Effector memory CD4-positive, alpha-beta T cell (primary cell): Measurements from ENCODE around the gene PRDM11.

Experiments
- DNase-seq, 3 donors: peaks; one replicate each; pipeline ENCODE4 v3.0.0-alpha.2; 2020
- H3K27ac ChIP-seq: 2 replicates; pipeline ENCODE4 v1.7.0; 2013; ENCODE audit warnings: mild to moderate bottlenecking, low read length, moderate library complexity; ENCODE audit not compliant: insufficient read depth, poor library complexity, severe bottlenecking
- H3K27me3 ChIP-seq: replicated peaks from 2 replicates; pipeline ENCODE4 v1.7.0; 2013; ENCODE audit warnings: mild to moderate bottlenecking, low read length; ENCODE audit not compliant: insufficient read depth, control insufficient read depth, poor library complexity, severe bottlenecking
- H3K36me3 ChIP-seq: 2 replicates; pipeline ENCODE4 v1.7.0; 2013; ENCODE audit warnings: mild to moderate bottlenecking, low read length, moderate library complexity; ENCODE audit not compliant: control insufficient read depth, insufficient read depth
- H3K4me1 ChIP-seq: 2 replicates; pipeline ENCODE4 v1.7.0; 2013; ENCODE audit warnings: low read length, mild to moderate bottlenecking; ENCODE audit not compliant: control insufficient read depth, insufficient read depth, poor library complexity, severe bottlenecking
- H3K4me3 ChIP-seq: 2 replicates; pipeline ENCODE4 v1.7.0; 2013; ENCODE audit warnings: low read length, low read depth, mild to moderate bottlenecking; ENCODE audit not compliant: insufficient read depth, poor library complexity, severe bottlenecking
- H3K9me3 ChIP-seq: 2 replicates; pipeline ENCODE4 v1.7.0; 2013; ENCODE audit warnings: mild to moderate bottlenecking, low read length, moderate library complexity; ENCODE audit not compliant: control insufficient read depth

PRDM11 gene

GRCh38 chr11:45253640-45254039, 107.2 kb downstream of the PRDM11 start:
- H3K27me3 ChIP-seq: no peaks in the 10 kb centered on the region
- H3K36me3 ChIP-seq: no peaks in the 10 kb centered on the region
- no peak for DNase-seq
- no peaks in the 10 kb centered on the region for H3K9me3 ChIP-seq
- no peak overlapping the region for H3K27ac ChIP-seq
- H3K4me1 ChIP-seq: no peaks in the 10 kb centered on the region
- H3K4me3 ChIP-seq: no peak overlapping the region

- H3K27ac ChIP-seq: no peak overlapping the region
- no peaks in the 10 kb centered on the region for H3K36me3 ChIP-seq
- H3K4me1 ChIP-seq: no peaks in the 10 kb centered on the region
- H3K27me3 ChIP-seq: no peaks in the 10 kb centered on the region
- H3K9me3 ChIP-seq: no peaks in the 10 kb centered on the region
- no peak overlapping the region for H3K4me3 ChIP-seq
- no peak for DNase-seq
Measured at GRCh38 chr11:45254070-45254469, 107.6 kb downstream of the PRDM11 start.

- Histone ChIP-seq H3K27me3 (peaks cover 2% of the 10 kb centered on the region), H3K9me3 (no peaks in the 10 kb centered on the region), H3K4me1 (no peaks in the 10 kb centered on the region), H3K27ac (no peak overlapping the region), H3K36me3 (no peaks in the 10 kb centered on the region), H3K4me3 (no peak overlapping the region)
- no peak for DNase-seq
Measured at GRCh38 chr11:45258982-45259530, 112.6 kb downstream of the PRDM11 start.

- Histone ChIP-seq H3K9me3 (no peaks in the 10 kb centered on the region), H3K27me3 (peaks cover 2% of the 10 kb centered on the region), H3K4me1 (no peaks in the 10 kb centered on the region), H3K27ac (no peak overlapping the region), H3K36me3 (no peaks in the 10 kb centered on the region), H3K4me3 (no peak overlapping the region)
- DNase-seq: no peak
Measured at GRCh38 chr11:45259592-45259991, 113.2 kb downstream of the PRDM11 start.

- no peak overlapping the region for H3K27ac ChIP-seq
- H3K36me3 ChIP-seq: no peaks in the 10 kb centered on the region
- H3K4me1 ChIP-seq: no peaks in the 10 kb centered on the region
- H3K4me3 ChIP-seq: no peak overlapping the region
- H3K27me3 ChIP-seq: peaks cover 2% of the 10 kb centered on the region
- no peaks in the 10 kb centered on the region for H3K9me3 ChIP-seq
- no peak for DNase-seq
Measured at GRCh38 chr11:45260071-45260470, 113.6 kb downstream of the PRDM11 start.

GRCh38 chr11:45262900-45263299, 116.5 kb downstream of the PRDM11 start:
- H3K27me3 ChIP-seq: peaks cover 2% of the 10 kb centered on the region
- no peak overlapping the region for H3K4me3 ChIP-seq
- H3K27ac ChIP-seq: no peak overlapping the region
- no peak for DNase-seq
- no peaks in the 10 kb centered on the region for H3K9me3 ChIP-seq
- H3K36me3 ChIP-seq: no peaks in the 10 kb centered on the region
- no peaks in the 10 kb centered on the region for H3K4me1 ChIP-seq

GRCh38 chr11:45263773-45264172, 117.3 kb downstream of the PRDM11 start:
- no peak overlapping the region for H3K4me3 ChIP-seq
- H3K9me3 ChIP-seq: no peaks in the 10 kb centered on the region
- peaks cover 2% of the 10 kb centered on the region for H3K27me3 ChIP-seq
- no peak for DNase-seq
- H3K27ac ChIP-seq: no peak overlapping the region
- no peaks in the 10 kb centered on the region for H3K4me1 ChIP-seq
- no peaks in the 10 kb centered on the region for H3K36me3 ChIP-seq

GRCh38 chr11:45264839-45265515, 118.5 kb downstream of the PRDM11 start:
- Histone ChIP-seq H3K27me3 (peaks cover 9% of the 10 kb centered on the region), H3K4me3 (no peak overlapping the region), H3K9me3 (no peaks in the 10 kb centered on the region), H3K27ac (no peak overlapping the region), H3K4me1 (no peaks in the 10 kb centered on the region), H3K36me3 (no peaks in the 10 kb centered on the region)
- no peak for DNase-seq

GRCh38 chr11:45265969-45266675, 119.7 kb downstream of the PRDM11 start:
- Histone ChIP-seq H3K9me3 (no peaks in the 10 kb centered on the region), H3K27me3 (peaks cover 15% of the 10 kb centered on the region), H3K27ac (no peak overlapping the region), H3K4me3 (no peak overlapping the region), H3K36me3 (no peaks in the 10 kb centered on the region), H3K4me1 (no peaks in the 10 kb centered on the region)
- DNase-seq: no peak

- H3K4me1 ChIP-seq: no peaks in the 10 kb centered on the region
- H3K9me3 ChIP-seq: no peaks in the 10 kb centered on the region
- H3K27ac ChIP-seq: no peak overlapping the region
- peaks cover 16% of the 10 kb centered on the region for H3K27me3 ChIP-seq
- H3K36me3 ChIP-seq: no peaks in the 10 kb centered on the region
- no peak overlapping the region for H3K4me3 ChIP-seq
- DNase-seq: no peak
Measured at GRCh38 chr11:45266676-45267020, 120.2 kb downstream of the PRDM11 start.
